ENCODE data around the gene MAST4.

- TF ChIP-seq CTCF (IDR thresholded peaks at IDR 0.05; ENCODE audit: low read depth, low read length, missing input control) (no peak), REST (IDR thresholded peaks at IDR 0.05) (no peak), YY1 (IDR thresholded peaks at IDR 0.05) (no peak), HNF4A (conservative IDR thresholded peaks at IDR 0.05) (no peak), GABPA (IDR thresholded peaks at IDR 0.05 in 1 of 2, conservative IDR thresholded peaks at IDR 0.05 in 1 of 2) (no peak), FOXA2 (IDR thresholded peaks at IDR 0.05) (no peak), EGR1 (IDR thresholded peaks at IDR 0.05; ENCODE audit: low read depth in 2 of 2) (no peak)
Observed at GRCh38 chr5:67021521-67021920, 425.3 kb downstream of the MAST4 start.

Data from liver (tissue), 3 donors.